ENCODE results near the gene GPR160. TPM values are rescaled to one million over a fixed set of nuclear protein-coding genes. Genes with fewer than 3 reads are reported as not detected.

GPR160 gene
- total and polyA plus RNA-seq, 12 donors, result 0.22 to 1.9 (median 0.83) TPM

- no peak for ATAC-seq
- intact Hi-C loops (cut with DNase I), result no loop called here
- TF ChIP-seq CTCF (IDR thresholded peaks at IDR 0.05), result no peak
- no peak overlapping the region for H3K27ac ChIP-seq
- H3K27me3 ChIP-seq, result no peaks in the 10 kb centered on the region
- no peak for DNase-seq
- H3K36me3 ChIP-seq, result no peaks in the 10 kb centered on the region
- H3K4me1 ChIP-seq, result no peaks in the 10 kb centered on the region
- H3K9me3 ChIP-seq, result no peaks in the 10 kb centered on the region
- WGBS, 2 donors, result 68 to 69% methylated on average over 4 of the region's 4 CpGs
- H3K4me3 ChIP-seq, result no peak overlapping the region
Observed at GRCh38 chr3:170027233-170028102, 10.3 kb upstream of the GPR160 start.

- peaks cover 0 to 25% (median 20%) of the 10 kb centered on the region in 7 donors for H3K27me3 ChIP-seq
Observed at GRCh38 chr3:170033489-170033888, 4.3 kb upstream of the GPR160 start.

GRCh38 chr3:170038434-170039110 lies 777 bp downstream of the GPR160 start:
- H3K4me3 ChIP-seq, result peak overlapping the region; percentile 49 to 79 (median 66)
- H3K27me3 ChIP-seq, result peaks cover 0 to 44% (median 29%) of the 10 kb centered on the region in 7 donors
- peak overlapping the region in 3 of 10 donors; percentile 39 to 87 (median 64) for H3K27ac ChIP-seq
- ATAC-seq (peak in 2 of 8 donors; percentile 13 to 32), DNase-seq (peak in 1 of 2 donors; percentile 15)
- peak in 2 of 9 donors; percentile 11 to 13 for TF ChIP-seq CTCF (IDR thresholded peaks at IDR 0.05)
- H3K9me3 ChIP-seq, result no peaks in the 10 kb centered on the region
- WGBS, 2 donors, result 4 to 6% methylated on average over 51 of the region's 51 CpGs
- peaks cover 0 to 23% (median 14%) of the 10 kb centered on the region in 9 donors for H3K4me1 ChIP-seq
- intact Hi-C loops (cut with DNase I), result loop anchor here in 3 of 10 donors (5.0 to 10.0 kb wide), 2 partner anchors 71 to 174 kb away; partner anchors contain the start of genes LRRC31 (in 2 of the 3) and SEC62 (in 1 of the 3)
- H3K36me3 ChIP-seq, result no peaks in the 10 kb centered on the region

More at GRCh38 chr3:170033489-170033888, 4.3 kb upstream of the GPR160 start:
- Histone ChIP-seq H3K4me3 (no peak overlapping the region), H3K4me1 (peaks cover 0 to 15% (median 10%) of the 10 kb centered on the region in 9 donors), H3K27ac (no peak overlapping the region), H3K9me3 (no peaks in the 10 kb centered on the region), H3K36me3 (no peaks in the 10 kb centered on the region)
- intact Hi-C loops (cut with DNase I), result loop anchor here in 2 of 10 donors (10.0 kb wide), 1 partner anchor 169 kb away; the partner anchor contains the start of gene LRRC31 (in 2 of the 2)
- ATAC-seq, result no peak
- WGBS, 2 donors, result 78 to 81% methylated on average over 8 of the region's 8 CpGs
- no peak for TF ChIP-seq CTCF (IDR thresholded peaks at IDR 0.05)
- no peak for DNase-seq

- Histone ChIP-seq H3K4me1 (peaks cover 0 to 24% (median 14%) of the 10 kb centered on the region in 9 donors), H3K36me3 (no peaks in the 10 kb centered on the region), H3K9me3 (no peaks in the 10 kb centered on the region), H3K4me3 (no peak overlapping the region), H3K27ac (no peak overlapping the region), H3K27me3 (peaks cover 0 to 46% (median 28%) of the 10 kb centered on the region in 7 donors)
- intact Hi-C loops (cut with DNase I), result no loop called here
- no peak for DNase-seq
- 39 to 48% methylated on average over 8 of the region's 8 CpGs for WGBS, 2 donors
- no peak for TF ChIP-seq CTCF (IDR thresholded peaks at IDR 0.05)
- ATAC-seq, result no peak
Observed at GRCh38 chr3:170040418-170040817, 2.6 kb downstream of the GPR160 start.
